Endodermal cell (in vitro differentiated cells): ENCODE data around the gene PDP2. TPM values are rescaled to one million over a fixed set of nuclear protein-coding genes. Genes with fewer than 3 reads are reported as not detected.
A peak's percentile ranks its signal among the peaks of the same experiment; 100 is the strongest.

ENCODE experiments used
- DNase-seq: peaks from one replicate; pipeline ENCODE4 v3.0.0-alpha.2; 2017
- H3K27ac ChIP-seq: 2 replicates; pipeline ENCODE4 v1.5.1; 2013; ENCODE audit warnings: mild to moderate bottlenecking, low read depth, low read length, moderate library complexity
- H3K27me3 ChIP-seq: 2 replicates; pipeline ENCODE4 v1.6.1; 2013; ENCODE audit warnings: mild to moderate bottlenecking, low read length, moderate library complexity; ENCODE audit not compliant: insufficient read depth, control insufficient read depth, poor library complexity, severe bottlenecking
- H3K36me3 ChIP-seq: 2 replicates; pipeline ENCODE4 v1.7.0; 2013; ENCODE audit warnings: mild to moderate bottlenecking, low read length, moderate library complexity; ENCODE audit not compliant: control insufficient read depth, insufficient read depth
- H3K4me1 ChIP-seq: one replicate; pipeline ENCODE4 v1.7.0; 2013; ENCODE audit warnings: low read length; ENCODE audit not compliant: control insufficient read depth, insufficient read depth
- H3K4me3 ChIP-seq: 2 replicates; pipeline ENCODE4 v1.5.1; 2013; ENCODE audit warnings: mild to moderate bottlenecking, low read length, moderate library complexity
- H3K9ac ChIP-seq: 2 replicates; pipeline ENCODE4 v1.6.1; 2013; ENCODE audit warnings: mild to moderate bottlenecking, low read length, moderate library complexity; ENCODE audit not compliant: poor library complexity, severe bottlenecking; ENCODE audit errors: extremely low read depth
- H3K9me3 ChIP-seq: 2 replicates; pipeline ENCODE4 v1.6.1; 2013; ENCODE audit warnings: mild to moderate bottlenecking, low read length, moderate library complexity; ENCODE audit not compliant: control insufficient read depth
- H3K27ac Mint-ChIP-seq: 2 replicates; pipeline ENCODE4 v1.8.0; 2020; ENCODE audit warnings: mixed read lengths
- H3K27me3 Mint-ChIP-seq: 2 replicates; pipeline ENCODE4 v1.8.0; 2021; ENCODE audit warnings: mild to moderate bottlenecking, mixed read lengths; ENCODE audit not compliant: insufficient read depth
- H3K36me3 Mint-ChIP-seq: 2 replicates; pipeline ENCODE4 v1.8.0; 2020; ENCODE audit warnings: low read depth, mixed read lengths
- H3K4me1 Mint-ChIP-seq: 2 replicates; pipeline ENCODE4 v1.8.0; 2020; ENCODE audit warnings: mixed read lengths
- H3K4me3 Mint-ChIP-seq: 2 replicates; pipeline ENCODE4 v1.8.0; 2020; ENCODE audit warnings: mild to moderate bottlenecking, moderate library complexity, mixed read lengths
- H3K9me3 Mint-ChIP-seq: 2 replicates; pipeline ENCODE4 v1.8.0; 2020; ENCODE audit warnings: mild to moderate bottlenecking, mixed read lengths
- CTCF ChIP-seq: fragments of 200-600 bp; sonication (generic); conservative IDR thresholded peaks from 2 replicates; pipeline ENCODE4 v1.5.0; 2021; ENCODE audit warnings: antibody characterized with exemption, mild to moderate bottlenecking
- WGBS, 2 experiments: methylation state at CpG; one replicate each; pipeline versions ENCODE4 v1.1.5 to v1.1.7; 2013; ENCODE audit warnings: missing lambda C conversion rate in 2 of 2, mixed read lengths in 1 of 2; ENCODE audit not compliant: insufficient coverage in 1 of 2, insufficient read length in 1 of 2; 5-methylcytosine and 5-hydroxymethylcytosine counted together
- total RNA-seq, 2 donors: library from RNA; stranded (reverse); fragmentation: NEBNext Ultra II Directional in 1 of 2; extraction: Animal tissue kit (Norgen Biotek cat#: 25700) in 1 of 2; gene quantifications; 2 replicates in 1 of 2; 3 replicates in 1 of 2; pipeline ENCODE4 v1.2.1, GENCODE V29; 2021

The PDP2 gene
- total RNA-seq, 2 donors from 2014 or later, result 23.1 to 31.5 TPM

GRCh38 chr16:66846266-66846665 is 34.0 kb upstream of the PDP2 start:
- H3K9me3 Mint-ChIP-seq, result no peaks in the 10 kb centered on the region

DNA sequence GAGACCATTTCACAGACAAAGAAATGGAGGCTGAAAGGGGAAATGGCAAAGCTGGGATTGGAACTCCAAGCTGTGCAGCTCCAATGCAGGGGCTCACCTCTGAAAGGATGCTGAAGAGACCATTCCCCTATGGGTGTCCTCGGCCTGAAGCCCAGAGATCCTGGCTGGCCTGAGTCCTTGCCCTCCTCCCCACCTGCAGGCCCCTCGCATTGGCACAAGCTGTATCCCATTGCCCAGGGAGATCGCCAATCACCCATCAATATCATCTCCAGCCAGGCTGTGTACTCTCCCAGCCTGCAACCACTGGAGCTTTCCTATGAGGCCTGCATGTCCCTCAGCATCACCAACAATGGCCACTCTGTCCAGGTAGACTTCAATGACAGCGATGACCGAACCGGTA is 33.5 kb upstream of the PDP2 start:
- Histone ChIP-seq H3K36me3 (no peaks in the 10 kb centered on the region), H3K4me3 (no peak overlapping the region), H3K27ac (no peak overlapping the region), H3K9ac (no peak overlapping the region), H3K9me3 (no peaks in the 10 kb centered on the region), H3K4me1 (no peaks in the 10 kb centered on the region), H3K27me3 (peaks cover 68% of the 10 kb centered on the region)
- DNase-seq, result peak; percentile 27
- Mint-ChIP-seq H3K9me3 (no peaks in the 10 kb centered on the region), H3K36me3 (no peaks in the 10 kb centered on the region), H3K27ac (no peak overlapping the region), H3K4me1 (peaks cover 2% of the 10 kb centered on the region), H3K4me3 (no peak overlapping the region), H3K27me3 (peaks cover 67% of the 10 kb centered on the region)
- no peak for TF ChIP-seq CTCF
- 92 to 95% methylated on average over 5 to 6 of the region's 6 CpGs for WGBS, 2 experiments

More at GRCh38 chr16:66846266-66846665, 34.0 kb upstream of the PDP2 start:
- Histone ChIP-seq H3K9me3 (no peaks in the 10 kb centered on the region), H3K36me3 (no peaks in the 10 kb centered on the region), H3K9ac (no peak overlapping the region), H3K4me3 (no peak overlapping the region), H3K4me1 (no peaks in the 10 kb centered on the region), H3K27ac (no peak overlapping the region), H3K27me3 (peaks cover 72% of the 10 kb centered on the region)
- H3K36me3 Mint-ChIP-seq, result no peaks in the 10 kb centered on the region
- no peak overlapping the region for H3K4me3 Mint-ChIP-seq
- WGBS, 2 experiments, result 84% methylated on average over 1 of the region's 1 CpG; no CpG with 5 or more reads in 1 of the 2 experiments
- no peak for DNase-seq
- peaks cover 72% of the 10 kb centered on the region for H3K27me3 Mint-ChIP-seq
- TF ChIP-seq CTCF, result no peak
- no peak overlapping the region for H3K27ac Mint-ChIP-seq
- H3K4me1 Mint-ChIP-seq, result peaks cover 2% of the 10 kb centered on the region

GRCh38 chr16:66847533-66848067 is 32.7 kb upstream of the PDP2 start:
- Histone ChIP-seq H3K9ac (no peak overlapping the region), H3K4me3 (no peak overlapping the region), H3K27ac (no peak overlapping the region), H3K27me3 (peaks cover 61% of the 10 kb centered on the region), H3K4me1 (no peaks in the 10 kb centered on the region), H3K9me3 (no peaks in the 10 kb centered on the region), H3K36me3 (no peaks in the 10 kb centered on the region)
- peaks cover 2% of the 10 kb centered on the region for H3K4me1 Mint-ChIP-seq
- H3K27ac Mint-ChIP-seq, result no peak overlapping the region
- H3K4me3 Mint-ChIP-seq, result no peak overlapping the region
- WGBS, 2 experiments, result 58 to 89% methylated on average over 1 to 5 of the region's 6 CpGs
- TF ChIP-seq CTCF, result no peak
- H3K9me3 Mint-ChIP-seq, result no peaks in the 10 kb centered on the region
- peaks cover 62% of the 10 kb centered on the region for H3K27me3 Mint-ChIP-seq
- DNase-seq, result peak; percentile 16
- H3K36me3 Mint-ChIP-seq, result no peaks in the 10 kb centered on the region
